HL-60/S4 treated with phorbol 12-myristate 13-acetate at 8.2 ng/mL for 4 days and 3 days (cell line): ENCODE measurements around the gene GABBR1.

Source experiments
- in situ Hi-C: fragments of 300-500 bp; cut with MboI; formaldehyde crosslinking; loops from 2 replicates; pipeline ENCODE4 v1.15.0; 2022; ENCODE audit warnings: low sequenced_read_pairs

Gene GABBR1

GRCh38 chr6:29655658-29656057 lies 22.7 kb upstream of the GABBR1 start:
- in situ Hi-C loops = no loop called here

DNA sequence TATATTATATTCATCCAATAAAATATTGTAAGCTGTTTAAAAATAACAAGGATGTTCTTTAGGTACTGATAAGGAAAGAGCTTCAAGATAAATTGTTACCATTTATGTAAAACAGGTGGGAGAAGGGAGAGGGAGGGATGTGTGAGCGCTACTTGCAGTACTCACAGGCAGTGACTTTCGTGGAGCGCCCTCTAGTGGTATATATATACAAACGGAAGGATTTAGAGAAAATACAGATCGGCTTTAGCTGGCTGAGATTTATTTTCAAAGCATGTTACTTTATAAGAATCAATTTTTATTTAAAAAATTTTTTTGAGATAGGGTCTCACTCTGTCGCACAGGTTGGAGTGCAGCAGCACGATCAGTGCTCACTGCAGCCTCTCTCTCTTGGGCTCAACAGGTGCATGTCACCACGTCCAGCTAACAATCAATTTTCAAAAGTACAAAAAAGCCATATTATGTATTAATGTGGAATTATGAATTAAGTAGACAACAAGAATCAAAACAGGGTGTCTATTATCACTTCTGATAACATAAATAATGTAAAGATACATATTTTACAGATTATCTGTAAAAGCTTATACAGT lies 20.6 kb upstream of the GABBR1 start:
- in situ Hi-C loops = no loop called here

GRCh38 chr6:29652198-29652584 lies 19.2 kb upstream of the GABBR1 start:
- in situ Hi-C loops = no loop called here

- in situ Hi-C loops = no loop called here
Observed at GRCh38 chr6:29651413-29652197, 18.6 kb upstream of the GABBR1 start.

- in situ Hi-C loops = no loop called here
Observed at GRCh38 chr6:29649701-29650673, 17.0 kb upstream of the GABBR1 start.

DNA sequence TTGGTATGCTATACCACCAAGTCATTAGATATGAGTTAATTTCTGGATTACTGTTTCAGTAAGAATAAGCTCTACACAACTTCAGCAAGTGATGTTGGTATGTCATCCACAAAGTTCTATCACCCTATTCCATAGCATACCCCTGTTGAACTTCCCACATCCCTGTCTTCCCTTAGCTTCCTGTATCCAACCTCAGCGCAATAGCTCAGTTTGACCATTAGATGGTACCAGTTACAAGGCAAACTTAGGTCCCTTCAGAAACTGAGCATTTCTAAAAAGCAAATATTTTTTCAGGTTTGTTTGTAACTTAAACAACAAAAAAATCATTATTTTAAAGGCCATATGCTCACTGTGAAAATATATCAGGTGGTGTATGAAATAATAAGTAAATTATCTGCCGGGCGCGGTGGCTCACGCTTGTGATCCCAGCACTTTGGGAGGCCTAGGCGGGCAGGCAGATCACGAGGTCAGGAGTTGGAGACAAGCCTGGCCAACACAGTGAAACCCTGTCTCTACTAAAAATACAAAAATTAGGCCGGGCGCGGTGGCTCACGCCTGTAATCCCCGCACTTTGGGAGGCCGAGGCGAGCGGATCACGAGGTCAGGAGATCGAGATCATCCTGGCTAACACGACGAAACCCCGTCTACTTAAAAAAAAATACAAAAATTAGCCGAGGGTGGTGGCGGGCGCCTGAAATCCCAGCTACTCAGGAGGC lies 15.1 kb upstream of the GABBR1 start:
- in situ Hi-C loops = no loop called here

DNA sequence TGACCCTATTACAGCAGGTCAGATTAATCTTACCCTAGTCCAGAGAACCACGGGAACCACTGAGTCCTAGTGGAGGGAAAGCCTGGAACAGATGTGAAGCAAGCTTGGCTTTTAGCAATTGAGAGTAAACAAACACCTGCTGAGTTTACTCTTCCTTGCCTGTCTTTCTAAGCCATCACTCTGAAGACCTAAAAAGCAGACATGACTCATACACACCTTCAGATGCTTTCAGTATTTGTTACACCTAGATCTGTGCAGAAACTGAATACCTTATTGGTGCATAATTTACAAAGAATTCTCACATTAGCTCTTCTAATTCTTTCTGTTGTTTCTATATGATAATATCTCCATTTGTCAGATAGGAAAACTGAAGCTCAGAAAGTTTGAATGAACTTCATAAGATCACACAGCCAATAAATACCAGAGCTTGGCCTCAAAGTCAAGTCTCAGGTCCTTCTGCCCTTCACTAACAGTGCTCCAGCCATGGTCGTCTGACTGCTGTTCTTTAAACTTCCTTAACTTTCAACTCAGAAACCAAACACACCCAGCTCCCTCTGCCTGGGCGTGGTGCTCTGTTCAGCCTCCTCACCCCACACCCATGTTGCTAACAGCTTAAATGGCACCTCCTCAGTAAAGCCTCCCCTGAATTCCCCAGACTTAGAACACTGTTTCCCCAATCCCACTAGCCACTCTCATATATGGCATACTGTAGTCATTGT lies 8.6 kb upstream of the GABBR1 start:
- in situ Hi-C loops = no loop called here

DNA sequence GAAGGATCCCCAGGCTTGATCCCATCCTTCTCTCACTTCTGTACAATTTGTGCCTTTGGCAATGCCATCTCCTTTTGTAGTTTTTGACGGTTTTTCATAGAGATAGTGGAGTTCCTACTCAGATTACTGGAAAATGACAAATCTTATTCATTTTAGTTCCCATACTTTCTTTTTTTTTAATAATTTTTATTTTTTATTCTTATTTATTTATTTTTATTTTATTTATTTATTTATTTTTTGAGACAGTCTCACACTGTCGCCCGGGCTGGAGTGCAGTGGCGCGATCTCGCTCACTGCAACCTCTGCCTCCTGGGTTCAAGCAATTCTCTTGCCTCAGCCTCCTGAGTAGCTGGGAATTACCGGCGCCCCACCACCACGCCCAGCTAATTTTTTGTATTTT lies 4.3 kb upstream of the GABBR1 start:
- in situ Hi-C loops = no loop called here

DNA sequence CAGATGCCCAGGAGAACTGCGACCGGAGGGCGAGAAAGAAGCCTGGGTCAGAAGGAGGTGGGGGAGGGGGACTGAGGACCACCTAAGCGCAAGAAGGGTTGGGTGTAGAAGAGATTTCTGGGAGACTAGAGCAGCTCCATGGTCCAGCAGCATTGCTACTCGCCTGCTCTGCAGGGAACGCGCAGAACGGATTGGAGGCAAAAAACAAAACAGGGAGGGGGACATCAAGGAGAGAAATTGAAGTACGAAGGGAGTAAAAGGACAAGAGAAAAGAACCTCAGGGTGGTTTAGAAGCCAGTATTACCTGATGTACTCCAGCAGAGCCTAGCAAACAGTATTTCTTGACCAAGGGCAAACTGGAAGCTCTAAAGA lies 537 bp upstream of the GABBR1 start:
- in situ Hi-C loops = no loop called here

- in situ Hi-C loops = no loop called here
Observed at GRCh38 chr6:29631860-29632731, 887 bp downstream of the GABBR1 start.

- in situ Hi-C loops = no loop called here
Observed at GRCh38 chr6:29631209-29631810, 1.7 kb downstream of the GABBR1 start.

DNA sequence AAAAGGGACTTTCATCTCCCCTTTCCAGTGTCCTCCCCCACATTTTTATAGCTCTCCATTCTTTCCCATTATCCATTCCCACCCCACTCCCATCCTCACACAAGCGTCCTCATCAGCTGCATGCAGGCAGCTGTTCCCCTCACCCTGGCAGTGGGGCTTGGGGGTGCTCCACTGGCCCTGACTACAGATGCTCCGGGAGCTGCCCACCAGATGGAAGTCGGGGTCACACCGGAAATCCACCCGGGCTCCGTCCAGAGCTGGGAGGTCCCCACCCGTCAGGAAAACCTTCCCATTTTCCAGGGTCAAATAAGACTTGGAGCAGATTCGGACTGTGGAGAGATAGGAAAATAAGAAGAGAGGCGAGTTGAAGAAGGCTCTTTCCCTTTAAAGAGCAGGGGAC lies 2.7 kb downstream of the GABBR1 start:
- in situ Hi-C loops = no loop called here

DNA sequence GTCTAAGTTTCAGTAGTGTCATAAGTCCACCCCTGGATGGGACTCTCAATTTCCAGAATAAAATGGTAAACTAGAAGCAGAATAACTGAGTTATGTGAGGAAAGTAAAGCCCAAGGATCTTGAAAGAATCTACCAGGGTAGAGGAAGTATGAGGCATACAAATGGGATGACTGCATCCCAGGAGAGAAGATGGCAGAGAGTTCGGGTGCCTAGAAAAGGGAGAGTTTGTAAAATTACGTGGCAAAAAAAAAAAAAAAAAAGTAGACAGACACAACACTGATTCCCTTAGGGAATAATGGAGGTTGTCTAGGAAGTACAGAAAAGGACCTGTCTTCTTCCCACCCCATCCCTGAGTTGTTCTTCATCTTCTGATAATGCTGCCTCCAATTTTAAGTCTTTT lies 3.4 kb downstream of the GABBR1 start:
- in situ Hi-C loops = no loop called here

- in situ Hi-C loops = no loop called here
Observed at GRCh38 chr6:29628419-29629281, 4.3 kb downstream of the GABBR1 start.

DNA sequence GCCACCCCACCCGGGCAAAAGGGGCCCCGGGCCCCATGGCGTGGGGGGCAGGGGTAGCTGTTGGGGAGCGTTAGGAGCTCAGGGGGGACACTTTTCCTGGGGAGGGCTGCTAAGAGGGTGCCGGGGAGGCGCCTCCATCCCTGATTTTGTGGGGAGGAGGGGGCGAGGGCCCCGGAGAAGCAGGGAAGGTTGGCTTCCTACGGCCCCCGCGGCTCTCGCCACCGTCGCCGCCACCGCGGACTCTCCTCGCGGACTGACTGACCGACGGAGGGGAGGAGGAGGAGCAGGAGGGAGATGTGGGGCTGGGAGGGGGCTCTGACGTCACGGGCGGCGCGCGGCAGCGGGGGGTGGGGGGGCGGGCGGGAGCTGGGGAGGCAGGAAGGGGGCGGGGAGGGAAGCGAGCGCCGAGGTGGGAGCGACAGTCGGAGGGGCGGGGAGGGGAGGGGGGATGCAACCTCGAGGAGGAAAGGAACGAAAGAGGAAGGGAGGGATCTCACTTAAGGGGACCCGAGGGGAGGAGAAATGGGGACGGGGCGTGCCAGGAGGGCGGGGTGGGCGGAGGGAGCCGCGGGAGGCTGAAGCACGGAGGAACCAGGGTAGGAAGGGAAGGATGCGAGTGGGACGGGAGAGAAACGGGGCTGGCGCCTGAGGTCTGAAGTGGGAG lies 5.1 kb downstream of the GABBR1 start:
- in situ Hi-C loops = no loop called here

- in situ Hi-C loops = no loop called here
Observed at GRCh38 chr6:29626948-29627754, 5.8 kb downstream of the GABBR1 start.
